8988T (cell line): Measurements from ENCODE around the gene NUB1.
A peak's percentile ranks its signal among the peaks of the same experiment; 100 is the strongest.

Experiments
- DNase-seq: peaks from one replicate; pipeline ENCODE4 v3.0.0; 2011

NUB1 gene

GRCh38 chr7:151348970-151349369 lies 7.4 kb downstream of the NUB1 start:
- no peak for DNase-seq

- DNase-seq = no peak
Measured at GRCh38 chr7:151349507-151349853, 7.9 kb downstream of the NUB1 start.

GRCh38 chr7:151351027-151351426 lies 9.4 kb downstream of the NUB1 start:
- no peak for DNase-seq

GRCh38 chr7:151351967-151352366 lies 10.4 kb downstream of the NUB1 start:
- DNase-seq = no peak

- no peak for DNase-seq
Measured at GRCh38 chr7:151352512-151352911, 10.9 kb downstream of the NUB1 start.

- DNase-seq = no peak
Measured at GRCh38 chr7:151361193-151361959, 19.8 kb downstream of the NUB1 start.

GRCh38 chr7:151363182-151363581 lies 21.6 kb downstream of the NUB1 start:
- no peak for DNase-seq

- no peak for DNase-seq
Measured at GRCh38 chr7:151366166-151366879, 24.7 kb downstream of the NUB1 start.

GRCh38 chr7:151366880-151367222 lies 25.2 kb downstream of the NUB1 start:
- no peak for DNase-seq

- no peak for DNase-seq
Measured at GRCh38 chr7:151367284-151367683, 25.7 kb downstream of the NUB1 start.

- DNase-seq = peak; percentile 67
Measured at GRCh38 chr7:151368136-151368571, 26.5 kb downstream of the NUB1 start.

- no peak for DNase-seq
Measured at GRCh38 chr7:151371266-151371665, 29.7 kb downstream of the NUB1 start.

GRCh38 chr7:151372612-151373265 lies 31.1 kb downstream of the NUB1 start:
- no peak for DNase-seq

- DNase-seq = no peak
Measured at GRCh38 chr7:151373599-151373998, 32.0 kb downstream of the NUB1 start.

- DNase-seq = no peak
Measured at GRCh38 chr7:151374139-151374538, 32.5 kb downstream of the NUB1 start.

- DNase-seq = no peak
Measured at GRCh38 chr7:151374726-151375125, 33.1 kb downstream of the NUB1 start.

- no peak for DNase-seq
Measured at GRCh38 chr7:151375530-151376217, 34.1 kb downstream of the NUB1 start.

GRCh38 chr7:151376218-151376902 lies 34.7 kb downstream of the NUB1 start:
- DNase-seq = no peak

GRCh38 chr7:151377406-151377805 lies 35.8 kb downstream of the NUB1 start:
- DNase-seq = no peak

- DNase-seq = no peak
Measured at GRCh38 chr7:151378011-151378410, 36.4 kb downstream of the NUB1 start.

- DNase-seq = no peak
Measured at GRCh38 chr7:151378496-151379192, 37.0 kb downstream of the NUB1 start.

GRCh38 chr7:151379193-151379520 lies 37.5 kb downstream of the NUB1 start:
- no peak for DNase-seq
